GM08714 (cell line): ENCODE measurements around the gene MGAT5B.

ENCODE experiments used
- H3K4me3 ChIP-seq: fragments of 200-500 bp; sonication (Bioruptor generic); 2 replicates; pipeline ENCODE4 v1.5.1; 2014; ENCODE audit warnings: mild to moderate bottlenecking, low read length, inconsistent platforms
- ZNF274 ChIP-seq: IDR thresholded peaks from 2 replicates; pipeline ENCODE4 v1.6.1; 2012; ENCODE audit warnings: mild to moderate bottlenecking, low read depth, low read length

MGAT5B gene

DNA sequence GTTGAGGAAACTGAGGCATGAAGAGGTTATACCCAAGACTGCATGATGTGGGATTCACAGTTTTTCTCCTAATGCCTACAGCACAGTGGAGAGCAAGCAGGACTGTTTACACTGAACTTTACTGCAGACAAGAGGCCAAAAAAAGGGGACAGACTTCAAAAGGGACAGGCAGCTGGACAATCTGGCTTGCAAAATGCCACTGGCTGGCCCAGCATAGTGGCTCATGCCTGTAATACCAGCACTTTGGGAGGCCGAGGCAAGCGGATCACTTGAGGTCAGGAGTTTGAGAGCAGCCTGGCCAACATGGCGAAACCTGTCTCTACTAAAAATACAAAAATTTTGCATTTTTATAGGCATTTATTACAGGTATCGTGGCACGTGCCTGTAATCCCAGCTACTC is 2.0 kb upstream of the MGAT5B start:
- H3K4me3 ChIP-seq = no peak overlapping the region
- TF ChIP-seq ZNF274 = no peak

DNA sequence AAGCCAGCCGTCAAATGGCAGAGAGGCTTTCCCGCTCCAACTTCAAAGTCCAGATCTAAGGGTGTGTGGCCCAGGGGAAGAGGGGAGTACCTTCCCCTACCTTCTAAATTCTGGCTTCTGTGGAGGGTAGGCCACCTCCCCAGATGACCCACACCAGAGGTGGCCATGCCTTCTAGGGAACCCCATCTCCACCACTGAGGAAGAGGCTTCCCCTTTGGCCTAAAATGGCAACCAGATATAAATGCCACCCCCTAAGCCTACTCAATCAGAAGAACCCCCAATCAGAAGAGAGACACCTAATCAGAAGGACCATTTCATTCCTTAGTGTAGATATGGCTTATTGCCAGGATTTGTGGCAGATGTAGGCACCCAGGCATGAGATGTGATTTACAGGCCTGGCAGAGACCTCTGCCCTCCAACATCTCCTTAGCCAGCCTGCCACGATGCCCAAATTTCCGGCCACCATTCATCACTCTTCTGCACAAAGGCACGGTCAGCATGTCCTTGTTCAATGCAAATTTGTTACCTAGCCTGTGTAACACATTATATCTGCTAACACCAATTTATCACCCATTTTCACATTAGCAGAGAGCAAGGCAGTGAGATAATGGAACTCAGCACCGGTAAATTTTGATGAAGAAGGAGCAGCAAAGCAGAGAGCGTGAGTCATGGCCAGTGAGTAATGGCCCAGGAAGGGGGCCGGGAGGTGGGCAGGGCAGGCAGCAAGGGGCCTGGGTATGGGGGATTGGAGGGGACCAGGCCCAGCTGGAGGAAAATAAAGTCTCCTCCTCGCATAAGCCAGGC is 1.2 kb upstream of the MGAT5B start:
- no peak for TF ChIP-seq ZNF274
- no peak overlapping the region for H3K4me3 ChIP-seq

DNA sequence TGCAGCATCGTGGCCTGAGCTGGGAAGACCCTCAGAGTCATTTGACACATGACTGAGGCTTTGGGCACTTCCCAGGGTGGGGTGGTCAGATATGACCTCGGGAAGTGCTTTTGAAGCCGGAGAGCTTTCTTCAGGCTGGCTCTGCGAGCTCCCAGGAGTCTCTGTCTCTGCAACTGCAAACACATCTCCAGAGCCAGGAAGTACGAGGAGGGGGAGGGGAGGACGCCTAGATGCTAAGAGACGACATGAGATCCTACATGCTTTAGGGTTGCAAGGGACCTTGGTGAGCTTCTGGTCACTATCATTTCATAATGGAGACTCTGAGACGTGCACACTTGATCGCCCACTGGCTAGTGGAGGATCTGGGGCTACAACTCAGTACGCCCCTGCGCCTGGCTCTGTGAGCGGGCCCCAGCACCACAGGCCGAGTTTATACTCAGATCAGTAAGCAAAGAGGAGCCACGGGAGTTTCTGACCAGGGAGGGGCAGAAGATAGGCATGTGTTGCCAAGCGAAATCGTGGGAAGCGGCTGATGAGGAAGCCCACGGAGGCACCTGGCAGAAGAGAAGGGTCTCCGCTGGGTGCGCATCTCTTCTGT is 527 bp upstream of the MGAT5B start:
- TF ChIP-seq ZNF274 = no peak
- H3K4me3 ChIP-seq = no peak overlapping the region

DNA sequence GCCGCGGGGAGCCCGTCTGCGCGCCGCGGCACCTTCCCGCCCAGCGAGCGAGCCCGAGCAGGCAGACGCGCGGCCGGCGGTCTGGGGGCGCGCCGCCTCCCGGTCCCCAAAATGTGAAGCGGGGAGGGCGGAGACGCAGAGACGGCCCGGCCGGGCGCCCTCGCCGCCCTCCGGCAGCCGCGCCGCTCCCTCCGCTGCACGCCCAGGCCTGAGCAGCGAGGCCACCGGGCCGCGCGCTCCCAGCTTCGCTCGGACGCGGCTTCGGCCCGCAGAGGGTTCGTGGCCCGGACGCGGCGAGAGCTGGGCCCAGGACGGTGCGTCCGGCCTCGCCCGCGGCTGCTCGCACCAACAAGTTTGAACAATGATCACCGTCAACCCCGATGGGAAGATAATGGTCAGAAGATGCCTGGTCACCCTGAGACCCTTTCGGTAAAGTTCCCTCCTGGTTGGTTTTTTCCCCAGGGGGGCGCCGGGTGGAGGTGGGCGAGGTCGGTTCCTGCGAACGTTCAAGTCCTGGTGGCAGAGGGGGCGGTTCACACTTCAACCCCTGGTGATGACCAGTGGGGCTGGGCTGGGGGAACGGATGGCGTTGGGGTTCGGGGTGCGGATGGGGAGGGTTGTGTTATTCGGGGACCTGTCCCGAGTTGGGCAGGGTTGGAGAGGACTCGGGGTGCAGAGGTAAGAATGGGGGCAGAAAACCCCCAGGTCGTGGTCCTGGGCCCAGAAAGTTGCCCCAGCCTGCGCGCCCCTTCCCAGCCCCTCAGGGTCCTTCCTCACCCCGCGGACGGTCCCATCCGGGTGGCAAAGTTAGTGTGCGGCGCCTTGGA is 678 bp downstream of the MGAT5B start:
- TF ChIP-seq ZNF274 = no peak
- H3K4me3 ChIP-seq = no peak overlapping the region; the same call in 1 of the 2 replicates

DNA sequence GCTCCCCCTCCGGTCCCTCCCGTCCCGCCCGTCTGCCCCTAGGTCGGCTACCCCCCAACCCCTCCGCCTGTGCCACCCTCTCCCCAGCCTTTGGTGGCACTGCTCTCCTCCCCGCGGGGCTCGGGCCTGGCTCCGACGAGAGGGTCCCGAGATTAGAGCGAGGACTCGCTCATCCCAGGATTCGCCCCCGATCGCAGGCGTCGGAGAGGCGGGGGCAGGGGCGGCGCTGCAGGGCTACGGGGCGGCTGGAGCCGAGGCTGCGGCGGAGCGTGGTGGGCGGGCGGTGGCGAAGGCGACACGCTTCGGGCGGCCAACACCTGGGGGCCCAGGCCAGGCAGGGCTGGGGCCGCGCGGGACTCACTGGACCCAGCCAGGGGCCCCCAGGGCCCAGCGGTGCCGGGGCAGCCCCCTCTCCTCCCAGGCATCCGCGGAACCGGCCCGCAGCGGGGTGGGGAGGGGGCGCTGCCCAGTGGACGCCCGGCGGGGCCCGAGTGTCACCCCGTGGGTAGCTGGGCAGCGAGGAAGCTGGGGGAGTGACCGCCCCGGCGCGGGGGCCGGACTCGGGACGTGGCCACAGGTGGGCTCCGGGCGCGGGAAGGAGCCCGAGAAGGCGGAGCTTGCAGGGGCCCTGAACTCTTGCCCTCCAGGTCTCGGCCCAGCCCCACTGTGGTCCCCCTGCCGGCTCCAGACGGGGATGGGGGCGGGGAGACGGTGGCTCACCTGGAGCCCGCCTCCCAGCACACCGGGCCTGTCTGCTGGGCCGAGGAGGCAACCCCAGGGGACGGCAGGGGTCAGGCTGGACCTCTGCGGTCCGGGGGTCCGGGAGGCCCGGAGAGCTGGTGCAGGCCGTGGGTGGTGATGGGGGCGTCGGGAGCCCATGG is 1.5 kb downstream of the MGAT5B start:
- no peak overlapping the region for H3K4me3 ChIP-seq
- no peak for TF ChIP-seq ZNF274

DNA sequence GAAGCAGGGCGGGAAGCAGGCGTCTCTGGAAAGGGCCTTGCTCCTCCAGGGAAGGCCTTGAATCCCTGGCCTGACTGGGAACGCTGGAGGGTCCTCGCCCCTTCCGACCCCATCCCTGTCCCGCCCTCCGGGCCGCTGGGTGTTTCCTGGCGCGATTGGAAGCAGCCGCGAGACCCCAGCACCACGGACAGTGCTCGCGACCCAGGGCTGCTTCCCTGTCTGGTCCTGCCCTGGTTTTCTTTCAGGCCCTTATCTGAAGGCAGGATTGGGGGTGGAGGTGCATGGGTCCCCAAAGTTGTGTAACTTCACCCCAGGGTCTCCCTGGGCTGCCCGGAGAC is 2.1 kb downstream of the MGAT5B start:
- no peak overlapping the region for H3K4me3 ChIP-seq
- TF ChIP-seq ZNF274 = no peak

DNA sequence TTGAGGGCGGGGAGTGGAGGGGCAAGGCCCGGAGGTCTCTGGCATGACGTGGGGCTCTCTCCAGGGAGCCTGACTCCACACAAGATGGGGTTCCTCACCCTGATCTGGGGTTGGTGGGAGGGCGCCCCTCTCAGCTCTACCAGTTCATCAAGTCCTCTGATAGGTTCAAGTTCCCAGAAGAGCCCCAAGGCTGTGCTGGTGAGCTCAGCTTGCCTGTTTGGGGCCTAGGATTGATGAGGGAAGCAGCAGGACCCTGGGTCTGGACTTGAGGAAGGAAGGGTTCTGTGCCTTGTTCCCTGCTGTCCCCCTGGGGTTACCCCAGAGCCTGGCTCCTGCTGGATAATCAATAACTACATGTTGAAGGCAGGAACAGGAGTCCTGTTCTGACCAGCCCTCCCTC is 3.5 kb downstream of the MGAT5B start:
- no peak overlapping the region for H3K4me3 ChIP-seq
- TF ChIP-seq ZNF274 = no peak

DNA sequence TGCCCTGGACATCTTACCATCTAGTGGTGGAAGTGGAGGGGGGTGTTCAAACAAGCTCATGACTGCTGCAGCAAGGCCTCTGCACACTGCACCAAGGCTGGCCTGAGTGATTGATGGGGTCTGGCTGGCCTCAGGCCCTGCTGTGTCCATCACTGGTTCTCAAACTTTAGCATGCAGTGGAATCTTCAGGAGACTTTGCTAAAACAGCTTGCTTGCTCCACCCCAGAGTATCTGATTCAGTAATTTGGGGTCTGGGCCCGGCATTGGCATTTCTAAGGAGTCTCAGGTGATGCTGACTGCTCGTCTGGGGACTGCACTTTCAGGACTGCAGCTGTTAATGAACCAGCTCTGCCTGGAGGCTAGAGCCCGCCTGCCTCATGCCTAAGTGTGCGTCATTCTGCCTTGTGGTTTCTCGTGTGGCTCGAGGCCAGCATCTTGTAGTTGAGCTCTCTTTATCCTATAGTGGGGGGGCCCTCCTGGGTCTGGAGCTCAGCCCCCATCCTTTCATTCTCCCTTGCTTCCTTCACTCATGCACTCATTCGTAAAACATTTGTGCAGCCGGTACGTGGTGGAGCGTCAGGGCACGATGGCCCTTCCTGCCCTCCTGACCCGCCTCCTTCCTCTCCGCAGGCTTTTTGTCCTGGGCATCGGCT is 4.1 kb downstream of the MGAT5B start:
- no peak overlapping the region for H3K4me3 ChIP-seq
- no peak for TF ChIP-seq ZNF274

DNA sequence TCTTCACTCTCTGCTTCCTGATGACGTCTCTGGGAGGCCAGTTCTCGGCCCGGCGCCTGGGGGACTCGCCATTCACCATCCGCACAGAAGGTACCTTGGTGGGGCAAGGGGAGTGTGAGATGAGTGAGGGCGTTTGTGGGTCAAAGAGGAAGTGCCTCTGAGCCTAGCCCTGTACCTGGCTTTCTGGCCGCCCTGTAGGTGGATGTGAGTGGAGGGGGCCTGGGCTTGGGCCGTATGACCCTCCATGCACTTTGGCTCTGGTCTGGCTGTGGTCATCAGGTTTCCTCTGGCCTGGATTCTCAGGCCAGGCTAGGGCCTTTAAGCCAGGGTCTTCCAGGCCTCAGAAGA is 4.6 kb downstream of the MGAT5B start:
- no peak for TF ChIP-seq ZNF274
- no peak overlapping the region for H3K4me3 ChIP-seq

DNA sequence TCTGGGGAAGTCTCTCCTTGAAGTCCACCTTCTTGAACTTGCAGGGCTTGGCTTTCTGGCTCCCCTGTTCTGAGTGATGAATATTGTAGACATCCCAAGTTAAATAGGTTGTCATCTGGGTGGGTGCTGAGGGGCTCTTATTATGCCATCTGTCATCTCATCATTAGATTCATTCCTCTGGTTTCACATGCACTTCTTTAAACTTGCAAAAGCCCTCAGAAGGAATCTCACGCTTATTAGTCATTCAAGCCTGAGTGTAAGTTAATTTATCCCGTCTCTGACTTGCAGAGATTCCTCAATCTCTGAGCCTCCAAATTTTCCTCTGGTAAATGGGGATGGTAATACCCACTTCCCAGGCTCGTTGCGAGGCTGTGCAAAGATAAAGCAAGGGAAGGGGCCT is 5.7 kb downstream of the MGAT5B start:
- TF ChIP-seq ZNF274 = no peak
- H3K4me3 ChIP-seq = no peak overlapping the region

DNA sequence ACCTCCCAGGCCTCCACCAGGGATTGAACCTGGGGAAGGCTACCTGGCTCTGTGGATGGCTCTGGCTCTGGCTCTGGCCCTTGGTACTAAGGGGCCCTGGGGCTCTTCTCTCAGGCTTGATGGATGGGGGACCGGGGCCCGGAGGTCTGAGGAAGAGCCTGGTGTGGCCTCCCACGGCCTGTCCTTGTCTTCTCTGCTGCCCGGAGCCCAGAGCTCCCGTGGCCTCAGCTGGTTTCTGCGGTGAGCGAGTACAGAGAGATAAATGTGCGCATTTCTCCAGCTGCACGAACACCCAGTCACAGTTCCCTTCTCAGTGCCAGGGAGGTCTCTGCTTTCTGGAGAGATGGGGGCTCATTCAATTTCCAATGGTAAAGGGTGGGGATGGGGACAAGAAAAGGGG is 9.2 kb downstream of the MGAT5B start:
- no peak overlapping the region for H3K4me3 ChIP-seq
- no peak for TF ChIP-seq ZNF274

DNA sequence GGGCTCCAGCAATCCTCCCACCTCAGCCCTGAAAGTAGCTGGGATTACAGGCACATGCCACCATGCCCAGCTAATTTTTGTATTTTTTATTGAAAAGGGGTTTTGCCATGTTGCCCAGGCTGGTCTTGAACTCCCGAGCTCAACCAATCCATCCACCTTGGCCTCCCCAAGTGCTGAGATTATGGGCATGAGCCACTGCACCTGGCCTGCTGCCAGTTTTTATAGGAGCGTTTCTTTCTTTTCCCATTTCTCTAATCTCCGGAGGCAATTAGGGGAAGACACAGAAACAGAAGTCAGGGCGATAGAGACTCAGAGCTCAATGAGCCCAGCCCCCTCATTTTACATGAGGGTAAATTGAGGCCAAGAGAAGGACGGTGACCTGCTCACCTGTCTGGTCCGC is 10.4 kb downstream of the MGAT5B start:
- no peak overlapping the region for H3K4me3 ChIP-seq
- no peak for TF ChIP-seq ZNF274

DNA sequence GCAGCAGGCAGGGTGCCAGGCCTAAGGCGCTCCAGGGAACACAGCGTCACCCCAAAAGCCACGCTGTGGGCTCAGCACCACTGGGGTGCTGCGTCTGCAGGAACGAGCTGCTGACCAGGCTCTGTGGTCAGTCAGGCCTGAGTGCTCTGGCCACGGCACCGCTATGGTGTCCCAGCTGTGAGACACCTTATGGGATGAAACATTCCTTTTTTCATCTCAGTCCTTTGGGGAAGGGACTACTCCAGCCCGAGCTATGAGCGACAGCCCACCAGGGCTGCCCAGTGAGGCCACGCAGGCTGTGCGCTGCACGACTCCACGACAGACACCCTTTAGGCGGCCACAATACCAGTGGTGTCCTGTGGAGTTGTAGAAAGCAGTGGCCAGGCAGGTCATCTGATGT is 11.1 kb downstream of the MGAT5B start:
- no peak overlapping the region for H3K4me3 ChIP-seq
- no peak for TF ChIP-seq ZNF274

DNA sequence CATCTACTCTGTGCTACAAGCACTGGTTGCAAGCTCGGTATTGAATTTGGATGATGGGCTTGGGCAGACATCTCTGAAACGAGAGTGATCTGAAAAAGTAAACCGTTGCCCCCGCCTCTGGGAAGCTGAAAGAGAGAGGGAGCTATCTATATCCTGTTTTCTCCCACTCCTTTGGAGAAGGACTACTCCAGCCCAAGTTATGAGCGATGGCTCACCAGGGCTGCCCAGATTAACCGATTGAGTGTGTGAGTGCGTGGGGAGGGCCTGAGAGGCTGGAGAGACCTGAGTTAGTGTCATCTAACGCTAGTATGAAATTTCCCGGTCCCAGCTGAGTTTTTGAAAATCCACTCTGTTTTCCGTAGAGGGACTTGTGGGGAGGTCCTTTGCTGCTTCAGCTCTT is 11.5 kb downstream of the MGAT5B start:
- no peak overlapping the region for H3K4me3 ChIP-seq
- no peak for TF ChIP-seq ZNF274
